WERI-Rb-1 (cell line): ENCODE measurements around the gene TSEN2.
A peak's percentile ranks its signal among the peaks of the same experiment; 100 is the strongest.

ENCODE experiments used
- DNase-seq: peaks from one replicate; pipeline ENCODE4 v3.0.0-alpha.2; 2020
- H3K27ac ChIP-seq: fragments of 250-450 bp; sonication (Bioruptor Pico); 2 replicates; pipeline ENCODE4 v1.5.1; 2020; ENCODE audit warnings: mild to moderate bottlenecking, moderate library complexity
- H3K27me3 ChIP-seq: fragments of 250-450 bp; sonication (Bioruptor Pico); 2 replicates; pipeline ENCODE4 v1.5.1; 2021; ENCODE audit warnings: mild to moderate bottlenecking, low read depth, moderate library complexity; ENCODE audit not compliant: insufficient read depth, severe bottlenecking
- H3K36me3 ChIP-seq: fragments of 250-450 bp; sonication (Bioruptor Pico); 2 replicates; pipeline ENCODE4 v1.5.1; 2020; ENCODE audit warnings: mild to moderate bottlenecking, moderate library complexity
- H3K4me3 ChIP-seq: 2 replicates; pipeline ENCODE4 v1.5.1; 2011; ENCODE audit warnings: low read depth, mild to moderate bottlenecking, control low read depth, low read length
- H3K9me3 ChIP-seq: fragments of 250-450 bp; sonication (Bioruptor Pico); 2 replicates; pipeline ENCODE4 v1.5.1; 2021; ENCODE audit warnings: mild to moderate bottlenecking, moderate library complexity; ENCODE audit not compliant: severe bottlenecking
- CTCF ChIP-seq: IDR thresholded peaks from 2 replicates; pipeline ENCODE4 v1.5.1; 2011; ENCODE audit warnings: low read depth, mild to moderate bottlenecking, control low read depth, inconsistent platforms, low read length

Gene TSEN2

DNA sequence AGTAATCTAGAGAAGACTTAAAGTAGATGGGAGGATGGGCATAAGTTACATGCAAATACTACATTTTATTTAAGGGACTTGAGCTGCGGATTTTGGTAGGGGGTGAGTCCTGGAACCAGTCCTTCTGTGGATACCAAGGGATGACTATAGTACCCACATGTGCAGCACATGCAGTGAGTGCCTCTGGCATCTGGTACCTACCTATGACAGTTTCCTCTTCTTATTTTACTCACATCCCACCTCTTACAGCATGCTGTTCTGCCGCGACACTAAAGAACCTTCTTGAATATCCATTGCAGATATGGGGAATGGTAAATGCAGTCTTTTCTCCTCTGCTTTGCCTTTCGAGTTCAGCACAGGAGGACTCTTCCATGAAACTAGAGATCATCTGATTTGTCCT is 1.7 kb downstream of the TSEN2 start:
- H3K36me3 ChIP-seq, result no peaks in the 10 kb centered on the region; the same call in 1 of the 2 replicates
- H3K4me3 ChIP-seq, result no peak overlapping the region
- no peaks in the 10 kb centered on the region for H3K9me3 ChIP-seq
- no peaks in the 10 kb centered on the region for H3K27me3 ChIP-seq
- H3K27ac ChIP-seq, result no peak overlapping the region
- TF ChIP-seq CTCF, result no peak
- no peak for DNase-seq

DNA sequence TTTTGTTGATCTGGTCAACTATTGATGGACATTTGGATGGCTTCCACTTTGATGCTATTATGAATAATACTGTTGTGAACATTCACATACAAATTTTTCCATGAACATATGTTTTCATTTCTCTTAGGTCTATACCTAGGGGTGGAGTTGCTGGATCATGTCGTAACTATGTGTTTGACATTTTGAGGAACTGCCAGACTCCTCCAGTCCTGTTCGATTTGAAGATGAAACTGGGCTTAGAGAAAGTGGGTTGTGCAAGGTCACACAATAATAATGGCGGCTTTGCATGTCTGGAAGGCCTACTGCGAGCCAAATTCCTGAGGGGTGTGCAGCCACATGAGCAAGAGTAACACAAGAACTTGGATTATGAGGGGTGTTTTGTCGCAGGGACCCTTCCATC is 2.6 kb downstream of the TSEN2 start:
- TF ChIP-seq CTCF, result no peak
- Histone ChIP-seq H3K9me3 (no peaks in the 10 kb centered on the region), H3K27me3 (no peaks in the 10 kb centered on the region), H3K27ac (no peak overlapping the region), H3K4me3 (no peak overlapping the region), H3K36me3 (no peaks in the 10 kb centered on the region; the same call in 1 of the 2 replicates)
- no peak for DNase-seq

DNA sequence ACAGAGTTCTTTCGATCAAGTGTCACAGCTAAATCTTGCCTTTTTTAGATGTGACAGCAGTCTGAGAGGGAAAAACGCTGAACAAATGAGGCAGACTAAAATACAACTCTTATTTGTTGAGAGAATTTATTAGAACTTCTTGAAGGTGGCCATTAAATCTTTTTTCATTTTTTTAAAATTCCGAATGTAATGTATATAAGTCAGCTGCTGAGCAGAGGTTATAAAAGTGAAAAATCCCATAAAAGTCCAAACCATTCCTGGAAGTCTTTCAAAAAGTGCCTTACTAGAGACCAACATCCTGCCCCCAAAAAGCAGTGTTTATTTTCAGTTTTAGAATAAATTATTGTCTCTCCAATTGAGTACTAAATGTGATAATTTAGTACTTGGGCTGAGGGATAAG is 3.1 kb downstream of the TSEN2 start:
- Histone ChIP-seq H3K27ac (no peak overlapping the region), H3K4me3 (no peak overlapping the region), H3K27me3 (no peaks in the 10 kb centered on the region), H3K36me3 (peaks cover 2% of the 10 kb centered on the region), H3K9me3 (no peaks in the 10 kb centered on the region)
- no peak for TF ChIP-seq CTCF
- no peak for DNase-seq

- no peak overlapping the region for H3K27ac ChIP-seq
- no peaks in the 10 kb centered on the region for H3K9me3 ChIP-seq
- no peaks in the 10 kb centered on the region for H3K27me3 ChIP-seq
- no peak for TF ChIP-seq CTCF
- H3K36me3 ChIP-seq, result peaks cover 6% of the 10 kb centered on the region
- DNase-seq, result no peak
- H3K4me3 ChIP-seq, result no peak overlapping the region
Observed at GRCh38 chr3:12487786-12488185, 3.5 kb downstream of the TSEN2 start.

DNA sequence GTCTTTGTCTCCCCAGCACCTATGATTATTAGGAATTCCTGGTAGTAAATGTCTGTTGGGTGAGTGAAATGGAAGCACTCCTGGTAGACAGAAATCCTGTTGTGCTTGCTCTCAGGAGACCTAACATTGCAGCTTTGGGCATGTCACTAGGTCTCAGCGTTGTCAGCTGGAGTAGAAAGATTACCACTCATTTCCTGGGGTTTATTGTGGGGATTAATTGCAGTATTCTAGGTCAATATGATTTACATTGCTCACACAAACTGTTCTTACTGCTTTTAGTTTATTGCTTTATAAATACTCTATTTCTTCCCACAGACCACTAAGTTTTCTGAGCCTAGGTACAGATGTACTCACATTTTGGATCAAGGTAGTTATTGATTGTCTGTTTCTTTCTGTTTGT is 5.1 kb downstream of the TSEN2 start:
- H3K36me3 ChIP-seq, result peaks cover 15% of the 10 kb centered on the region
- DNase-seq, result peak; percentile 30
- no peak overlapping the region for H3K4me3 ChIP-seq
- H3K27me3 ChIP-seq, result no peaks in the 10 kb centered on the region
- H3K27ac ChIP-seq, result peak overlapping the region; percentile 52
- H3K9me3 ChIP-seq, result no peaks in the 10 kb centered on the region
- no peak for TF ChIP-seq CTCF

- no peak overlapping the region for H3K4me3 ChIP-seq
- H3K27me3 ChIP-seq, result no peaks in the 10 kb centered on the region
- peaks cover 18% of the 10 kb centered on the region for H3K36me3 ChIP-seq
- H3K9me3 ChIP-seq, result no peaks in the 10 kb centered on the region
- DNase-seq, result no peak
- TF ChIP-seq CTCF, result no peak
- peak overlapping the region; percentile 52 for H3K27ac ChIP-seq
Observed at GRCh38 chr3:12489832-12490231, 5.6 kb downstream of the TSEN2 start.
